ENCODE data around the gene CARNS1.

Gene CARNS1, protein sequence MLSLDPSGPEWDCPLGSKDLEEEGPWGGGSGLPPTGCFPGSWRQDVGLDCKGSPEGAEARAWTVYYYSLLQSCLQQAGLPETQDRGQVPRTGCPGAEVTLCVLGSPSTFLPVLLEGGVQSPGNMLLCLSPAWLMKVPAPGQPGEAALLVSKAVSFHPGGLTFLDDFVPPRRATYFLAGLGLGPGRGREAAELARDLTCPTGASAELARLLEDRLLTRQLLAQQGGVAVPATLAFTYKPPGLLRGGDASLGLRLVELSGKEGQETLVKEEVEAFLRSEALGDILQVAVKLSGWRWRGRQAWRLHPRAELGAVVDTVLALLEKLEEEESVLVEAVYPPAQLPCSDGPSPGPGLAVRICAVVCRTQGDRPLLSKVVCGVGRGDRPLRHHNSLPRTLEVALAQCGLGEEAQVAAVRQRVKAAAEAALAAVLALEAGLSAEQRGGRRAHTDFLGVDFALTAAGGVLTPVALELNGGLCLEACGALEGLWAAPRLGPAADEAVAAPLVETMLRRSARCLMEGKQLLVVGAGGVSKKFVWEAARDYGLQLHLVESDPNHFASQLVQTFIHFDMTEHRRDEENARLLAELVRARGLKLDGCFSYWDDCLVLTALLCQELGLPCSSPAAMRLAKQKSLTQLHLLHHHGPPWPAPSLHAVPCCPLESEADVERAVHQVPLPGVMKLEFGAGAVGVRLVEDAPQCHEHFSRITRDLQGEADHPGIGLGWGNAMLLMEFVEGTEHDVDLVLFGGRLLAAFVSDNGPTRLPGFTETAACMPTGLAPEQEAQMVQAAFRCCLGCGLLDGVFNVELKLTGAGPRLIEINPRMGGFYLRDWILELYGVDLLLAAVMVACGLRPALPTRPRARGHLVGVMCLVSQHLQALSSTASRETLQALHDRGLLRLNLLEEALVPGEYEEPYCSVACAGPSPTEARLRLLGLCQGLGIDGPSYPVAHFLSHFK

DNA sequence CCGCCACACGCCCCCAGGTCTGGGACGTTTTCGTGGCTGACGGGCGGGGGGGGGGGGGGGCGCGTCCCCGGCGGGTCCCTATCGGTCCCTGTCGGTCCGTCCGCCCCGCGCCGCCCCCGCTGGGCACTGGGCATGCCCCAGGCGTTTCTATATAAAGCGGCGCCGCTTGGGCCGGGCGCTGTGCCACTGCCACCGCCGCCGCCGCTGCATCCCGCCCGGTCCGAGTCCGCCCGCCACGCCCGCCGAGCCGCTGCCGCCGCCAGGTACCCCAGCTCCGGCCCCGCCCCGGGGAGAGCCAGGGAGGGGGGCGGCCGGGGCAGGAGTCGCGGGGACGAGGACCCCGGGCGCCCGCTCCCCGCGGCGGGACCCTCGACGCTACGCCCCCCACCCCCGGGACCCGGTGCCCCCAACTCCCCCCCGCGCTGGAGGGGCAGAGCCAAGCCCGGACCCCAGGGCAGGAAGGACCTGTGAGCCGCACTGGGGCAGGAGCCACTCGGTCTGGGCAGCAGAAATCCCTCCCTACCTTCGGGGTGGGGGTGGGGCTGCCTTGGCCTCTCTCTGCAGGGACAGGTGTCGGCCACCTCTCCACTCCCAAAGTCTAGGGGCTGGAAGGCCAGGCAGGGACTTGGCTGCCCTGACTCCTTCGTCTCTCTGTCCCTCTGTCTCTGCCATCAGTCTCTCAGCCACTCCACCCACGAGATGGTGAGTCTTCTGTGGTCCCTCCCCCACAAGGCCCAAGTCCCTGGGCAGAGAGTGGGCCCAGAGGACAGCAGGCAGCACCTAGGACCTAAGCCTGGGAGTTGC, at the start of gene CARNS1:
Gene CARNS1 (plus strand): TSS at position 178 of the 804 bp plus-strand sequence. CDS start 522 bp downstream, at position 700.
- DNase-seq (ENCODE audit: low read depth), result no peak

DNA sequence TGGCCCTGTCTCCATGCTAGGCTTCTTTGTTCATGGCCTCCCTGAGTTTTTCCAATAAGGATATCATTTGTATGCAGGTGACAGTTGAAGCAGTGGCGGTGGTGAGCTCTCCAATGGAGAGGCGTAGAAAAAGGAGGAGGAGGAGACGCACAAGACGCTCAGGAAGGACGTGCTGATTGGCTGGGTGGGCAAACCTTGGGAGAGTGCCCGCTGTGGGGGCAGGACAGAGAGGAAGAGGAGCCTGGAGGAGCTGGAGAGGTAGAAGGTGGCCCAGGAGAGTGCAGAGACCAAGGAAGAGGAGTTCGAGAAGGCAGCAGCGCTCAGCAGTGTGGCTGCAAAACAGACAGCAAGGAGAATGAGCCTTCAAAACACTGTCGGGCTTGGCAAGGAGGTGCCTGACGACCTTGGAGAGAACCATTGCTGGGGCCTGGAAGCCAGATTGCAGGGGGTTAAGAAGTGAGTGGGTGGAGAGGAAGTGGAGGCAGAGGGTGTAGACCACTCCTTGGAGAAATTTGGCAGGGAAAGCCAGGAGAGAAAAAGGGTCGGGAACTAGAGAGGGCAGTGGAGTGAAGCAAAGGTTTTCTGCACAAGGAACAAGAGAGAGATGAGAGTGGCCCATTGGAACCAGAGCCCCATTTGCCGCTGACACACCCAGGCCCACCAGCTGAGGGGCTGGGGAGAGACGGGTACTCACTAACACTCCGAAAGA, 49.6 kb upstream of the CARNS1 start:
- no peak for DNase-seq (ENCODE audit: low read depth)

DNA sequence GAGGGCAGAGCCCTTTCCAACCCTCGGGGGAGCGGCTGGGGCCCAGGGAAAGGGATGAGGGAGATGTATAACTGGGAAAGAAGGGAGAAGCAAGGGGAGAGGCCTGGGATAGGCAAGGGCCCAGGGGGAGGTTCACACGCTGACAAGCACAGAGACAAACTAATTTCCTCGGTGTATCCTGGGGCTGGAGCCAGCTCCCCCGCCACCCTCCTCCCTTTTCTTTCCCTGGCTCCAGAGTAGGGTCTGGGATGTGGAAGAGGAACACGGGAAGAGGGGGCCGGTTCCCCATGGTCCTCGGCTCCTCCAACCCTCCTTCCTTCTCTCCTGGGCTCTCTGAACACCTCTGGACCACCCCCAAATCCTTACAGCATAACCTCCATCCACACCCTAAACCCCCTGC, 48.9 kb upstream of the CARNS1 start:
- DNase-seq (ENCODE audit: low read depth), result no peak

DNA sequence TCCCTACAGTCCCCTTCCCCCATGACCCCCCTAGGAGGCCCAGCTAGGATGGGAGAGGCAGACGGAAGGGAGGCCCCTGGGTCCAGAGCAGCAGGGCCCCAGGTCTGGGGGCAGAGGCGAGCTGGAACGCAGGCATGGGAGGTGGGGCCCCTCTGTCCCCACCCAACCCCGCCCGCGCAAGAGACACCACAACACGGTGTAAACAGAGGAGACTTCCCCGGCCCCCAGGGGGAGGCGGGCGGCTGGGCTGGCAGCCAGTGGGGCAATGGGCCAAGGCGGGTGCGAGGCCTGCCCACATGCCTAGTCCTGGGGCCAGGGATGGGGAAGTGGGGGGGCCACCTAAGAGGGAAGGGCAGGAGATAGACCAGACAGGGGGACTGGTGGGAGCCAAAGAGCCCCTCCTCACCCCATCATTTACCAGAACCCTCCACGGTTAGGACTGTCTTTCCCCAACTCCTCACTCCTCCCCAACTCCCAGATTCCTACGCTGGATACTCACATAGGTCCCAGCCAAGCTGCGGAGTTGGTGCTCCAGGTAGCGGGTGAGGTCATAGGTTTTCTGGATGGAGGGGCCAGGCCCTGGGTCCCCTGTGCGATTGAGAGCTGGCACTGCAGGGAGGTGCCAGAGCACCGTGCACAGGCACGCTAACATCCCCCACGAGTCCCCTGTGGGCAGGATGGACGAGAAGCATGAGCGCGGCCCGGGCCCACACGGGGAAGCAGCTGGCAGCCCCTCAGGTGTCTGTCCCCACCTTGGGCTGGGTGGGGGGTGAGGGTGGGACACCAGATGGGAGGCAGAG, 48.3 kb upstream of the CARNS1 start:
- DNase-seq (ENCODE audit: low read depth), result no peak

DNA sequence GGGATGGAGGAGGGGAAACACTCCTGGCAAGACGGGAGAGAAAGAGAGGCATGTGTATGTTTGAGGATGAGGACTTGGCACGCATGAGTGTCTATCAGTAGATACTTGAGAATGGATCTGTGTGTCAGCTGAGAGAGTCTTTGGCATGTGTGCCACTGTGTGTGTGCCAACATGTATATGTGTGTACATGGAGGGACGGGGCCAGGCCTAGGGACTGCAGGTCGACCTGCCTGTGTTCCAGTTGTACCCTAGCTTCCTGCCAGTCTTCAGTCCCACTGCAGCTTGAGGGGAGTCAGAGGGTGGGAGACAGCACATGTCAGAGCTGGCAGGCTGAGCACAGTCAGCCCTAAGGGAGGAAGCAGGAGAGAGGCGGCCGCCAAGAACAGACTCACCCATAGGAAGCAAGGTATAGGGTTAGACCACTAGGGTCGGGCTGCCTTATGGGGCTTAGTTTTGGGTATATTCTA, 47.7 kb upstream of the CARNS1 start:
- no peak for DNase-seq (ENCODE audit: low read depth)

DNA sequence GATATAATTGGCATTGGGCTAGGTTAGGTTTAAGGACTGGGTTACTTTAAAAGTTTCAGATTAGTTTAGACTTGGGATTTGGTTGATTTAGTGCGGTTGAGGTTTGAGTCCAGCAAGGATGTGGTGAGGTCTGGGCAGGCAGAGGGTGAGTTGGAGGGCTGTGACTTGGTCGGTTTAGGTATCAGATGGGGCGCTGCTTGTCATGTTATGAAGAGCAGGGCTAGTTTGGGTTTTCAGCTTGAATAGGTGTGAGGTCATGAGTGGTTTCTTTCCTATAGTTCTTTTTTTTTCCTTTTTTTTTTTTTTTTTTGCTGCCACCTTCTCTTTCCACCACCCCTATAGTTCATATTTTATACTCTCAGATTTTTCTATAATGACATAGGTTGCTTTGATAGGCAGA, 46.9 kb upstream of the CARNS1 start:
- DNase-seq (ENCODE audit: low read depth), result no peak

DNA sequence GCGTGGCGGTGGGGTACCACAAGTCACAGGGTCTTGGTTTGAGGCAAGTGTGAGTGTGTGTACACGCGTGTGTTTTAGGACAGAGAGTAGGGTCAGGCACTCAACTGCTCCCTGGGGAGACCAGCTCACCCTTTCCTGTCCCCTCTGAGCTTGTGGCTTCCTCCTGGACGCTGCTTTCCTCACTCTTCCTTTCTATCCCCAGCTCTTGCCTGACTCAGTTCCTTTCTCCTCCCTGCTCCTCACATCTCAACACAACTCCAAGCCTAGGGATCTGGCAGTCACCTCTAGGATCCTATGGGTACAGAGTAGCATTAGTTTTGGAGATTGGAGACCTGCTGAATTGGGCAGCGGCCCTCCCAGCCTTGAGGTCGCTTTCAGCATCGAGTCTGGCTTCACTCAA, 46.2 kb upstream of the CARNS1 start:
- DNase-seq (ENCODE audit: low read depth), result no peak

DNA sequence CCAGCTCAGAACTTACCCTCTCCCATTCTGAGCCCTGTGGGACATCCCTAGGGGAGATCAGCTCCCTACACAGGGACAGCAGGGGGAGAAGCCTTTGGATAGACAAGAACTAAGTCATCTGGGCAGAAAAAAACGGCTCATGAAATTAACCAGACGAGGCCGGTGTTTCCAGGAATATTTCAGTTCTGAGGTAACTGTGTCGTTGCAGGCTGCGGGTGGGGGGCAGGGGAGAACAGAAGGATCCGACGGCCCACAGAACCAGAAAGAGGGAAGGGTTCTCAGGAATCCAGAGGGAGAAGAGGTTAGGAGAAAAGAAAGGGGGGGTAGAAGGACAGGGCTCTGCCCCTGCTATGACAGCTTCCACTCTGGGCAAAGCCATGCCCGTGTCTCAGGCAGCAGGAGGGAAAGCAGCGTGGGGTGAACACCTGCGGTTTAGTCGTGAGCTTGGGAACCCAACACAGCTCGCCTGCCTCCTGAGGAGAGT, 45.6 kb upstream of the CARNS1 start:
- DNase-seq (ENCODE audit: low read depth), result no peak

DNA sequence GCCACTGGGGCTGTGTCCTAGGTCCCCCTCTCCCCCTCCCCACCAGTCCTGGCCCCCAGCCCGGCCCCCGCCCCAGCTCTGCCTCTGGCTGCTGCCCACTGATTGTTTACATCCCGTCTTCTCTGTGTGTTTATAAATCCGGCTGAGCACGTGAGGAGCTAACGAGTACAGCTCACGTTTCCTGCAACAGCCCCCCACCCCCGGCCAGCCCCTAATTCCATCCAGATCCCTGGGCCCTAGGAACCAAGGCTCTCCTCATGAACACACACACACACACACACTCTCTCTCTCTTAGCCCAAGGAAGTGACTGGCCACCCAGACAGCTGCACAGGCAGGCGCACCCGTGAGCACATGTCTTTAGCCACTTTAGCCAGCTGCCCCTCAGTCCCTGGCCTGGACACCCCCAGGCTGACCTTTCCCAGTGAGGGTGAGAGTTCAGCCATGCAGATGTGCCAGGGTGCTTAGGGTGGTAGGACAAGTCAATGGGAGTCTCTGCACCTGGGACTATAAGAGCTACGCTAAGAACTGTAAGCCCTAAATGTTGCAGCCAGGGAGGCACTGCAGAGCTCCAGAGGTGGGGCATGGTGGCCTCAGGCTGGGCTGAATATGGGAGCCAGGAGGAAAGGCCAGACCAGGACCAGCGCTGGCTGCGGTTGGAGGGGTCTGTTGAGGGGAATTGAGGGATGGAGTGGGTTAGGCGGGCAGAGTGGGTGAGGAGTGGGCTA, 45.0 kb upstream of the CARNS1 start:
- DNase-seq (ENCODE audit: low read depth), result no peak

DNA sequence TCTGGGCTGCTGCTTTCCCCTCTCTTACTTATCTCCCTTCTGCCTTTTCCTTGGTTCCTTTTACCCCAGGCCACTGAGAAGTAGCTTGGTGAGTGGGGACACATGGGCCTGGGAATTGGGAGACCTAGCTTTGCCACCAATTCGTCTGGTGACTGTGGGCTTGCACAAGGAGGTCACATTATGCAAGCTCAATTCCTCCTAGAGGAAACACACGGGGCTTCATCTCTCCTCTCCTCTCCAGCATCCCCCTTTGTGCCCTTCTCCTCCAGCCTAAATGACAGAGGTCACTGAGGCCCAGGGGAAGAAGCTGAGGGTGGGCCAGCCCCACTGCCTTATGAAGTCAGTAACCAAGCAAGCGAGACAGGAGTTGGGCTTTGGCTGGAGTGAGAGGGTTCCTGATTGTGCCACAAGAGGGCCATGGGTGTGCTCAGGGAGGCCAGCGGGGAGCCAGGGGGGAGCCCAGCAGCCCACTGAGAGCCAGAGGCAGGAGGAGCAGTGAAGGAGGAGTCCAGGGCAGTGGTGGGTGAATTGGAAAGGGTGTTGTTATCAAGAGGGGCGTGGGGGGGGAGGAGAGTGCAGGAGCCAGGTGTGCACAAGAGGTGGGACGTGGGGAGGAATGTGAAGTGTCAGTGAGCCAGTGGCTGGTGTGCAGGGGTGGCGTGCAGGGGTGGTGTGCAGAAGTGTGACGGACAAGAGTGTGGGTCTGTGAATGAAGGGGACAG, 44.1 kb upstream of the CARNS1 start:
- DNase-seq (ENCODE audit: low read depth), result no peak

DNA sequence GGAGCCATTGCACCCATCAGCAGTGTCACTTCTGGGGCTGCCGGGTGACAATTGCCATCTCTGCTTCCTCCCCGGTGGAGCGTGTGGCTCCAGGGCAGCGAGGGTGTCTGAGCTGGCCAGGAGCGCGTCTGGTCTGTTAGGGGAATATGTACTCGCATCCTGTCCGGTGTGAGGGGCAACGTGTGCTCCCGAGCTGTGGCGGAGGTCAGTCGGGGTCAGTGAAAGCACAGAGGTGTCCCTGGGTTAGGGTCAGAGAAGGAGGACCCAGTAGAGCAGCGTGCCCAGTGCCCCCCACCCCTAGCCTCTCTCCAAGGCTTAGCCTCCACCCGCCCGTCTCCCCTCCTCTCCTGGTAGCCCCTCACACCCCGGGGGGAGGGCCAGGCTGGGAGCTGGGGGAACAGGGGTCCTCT, 43.6 kb upstream of the CARNS1 start:
- DNase-seq (ENCODE audit: low read depth), result no peak

DNA sequence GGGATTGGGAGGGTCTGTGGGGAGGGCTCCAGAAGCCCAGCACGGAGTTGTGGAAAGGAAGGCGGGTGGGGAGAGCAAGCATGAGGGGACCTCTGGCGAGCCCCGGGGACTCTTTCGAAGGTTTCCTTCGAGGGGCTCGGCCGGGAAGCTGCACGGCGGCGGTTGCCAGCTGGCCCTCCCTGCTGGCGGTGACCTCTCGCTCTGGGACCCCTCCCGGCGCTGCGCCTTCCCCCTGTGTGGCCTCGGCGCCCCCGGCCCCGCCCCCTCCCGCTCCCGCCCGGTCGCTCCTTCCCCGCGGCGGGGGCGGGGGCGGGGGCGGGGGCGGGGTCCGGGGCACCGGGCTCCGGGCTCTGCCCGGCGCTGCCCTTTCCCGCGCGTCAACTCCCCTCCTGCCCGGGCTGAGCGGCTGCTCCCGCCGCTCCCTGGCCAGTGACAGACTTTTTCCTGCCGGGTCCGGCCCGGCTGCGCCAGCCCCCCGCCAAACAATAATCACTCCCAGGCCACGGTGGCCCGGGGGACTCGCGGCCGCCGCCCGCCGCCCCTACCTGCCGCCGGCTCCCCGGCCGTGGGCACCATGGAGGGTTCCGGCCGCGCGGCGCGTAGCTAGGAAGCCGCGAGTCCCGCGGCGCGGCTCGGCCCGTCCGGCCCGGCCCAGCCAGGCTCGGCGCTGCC, 43.0 kb upstream of the CARNS1 start:
- no peak for DNase-seq (ENCODE audit: low read depth)

DNA sequence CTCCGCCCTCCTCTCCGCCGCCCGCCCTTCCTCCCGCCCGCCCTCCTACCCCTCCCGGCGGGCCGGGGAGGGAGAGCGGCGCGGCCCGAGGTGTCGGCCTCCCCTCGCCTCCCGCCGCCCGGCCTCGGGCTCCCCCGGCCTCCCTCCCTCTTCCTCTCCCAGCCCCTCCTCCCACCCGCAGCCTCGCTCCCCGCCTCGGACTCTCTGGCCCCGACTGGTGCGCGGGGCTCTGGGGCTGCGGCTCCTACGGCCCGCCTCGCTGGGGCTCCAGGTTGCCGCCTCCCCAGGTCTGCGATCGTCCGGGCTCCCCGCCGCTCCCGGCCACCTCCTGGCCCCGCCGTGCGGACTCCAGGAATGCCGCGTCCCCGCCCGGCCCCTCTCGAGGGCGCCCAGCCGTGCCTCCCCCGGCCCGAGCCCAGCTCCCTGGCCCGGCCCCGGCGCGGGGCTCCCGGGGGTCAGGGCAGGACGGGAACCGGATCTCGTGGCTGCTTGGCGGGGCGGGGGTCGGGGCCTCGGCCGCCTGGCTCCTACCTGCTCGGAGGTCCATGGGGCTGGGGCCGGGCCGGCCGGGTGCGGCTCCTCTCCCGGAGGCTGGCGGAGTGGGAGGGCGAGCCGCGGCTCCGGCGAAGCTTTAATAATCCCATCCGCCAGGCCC, 42.4 kb upstream of the CARNS1 start, which contains the start of gene CLCF1:
Gene CLCF1 (minus strand): TSS at position 606 of the 655 bp plus-strand sequence. CDS start 59 bp downstream, at position 547.
- no peak for DNase-seq (ENCODE audit: low read depth)

DNA sequence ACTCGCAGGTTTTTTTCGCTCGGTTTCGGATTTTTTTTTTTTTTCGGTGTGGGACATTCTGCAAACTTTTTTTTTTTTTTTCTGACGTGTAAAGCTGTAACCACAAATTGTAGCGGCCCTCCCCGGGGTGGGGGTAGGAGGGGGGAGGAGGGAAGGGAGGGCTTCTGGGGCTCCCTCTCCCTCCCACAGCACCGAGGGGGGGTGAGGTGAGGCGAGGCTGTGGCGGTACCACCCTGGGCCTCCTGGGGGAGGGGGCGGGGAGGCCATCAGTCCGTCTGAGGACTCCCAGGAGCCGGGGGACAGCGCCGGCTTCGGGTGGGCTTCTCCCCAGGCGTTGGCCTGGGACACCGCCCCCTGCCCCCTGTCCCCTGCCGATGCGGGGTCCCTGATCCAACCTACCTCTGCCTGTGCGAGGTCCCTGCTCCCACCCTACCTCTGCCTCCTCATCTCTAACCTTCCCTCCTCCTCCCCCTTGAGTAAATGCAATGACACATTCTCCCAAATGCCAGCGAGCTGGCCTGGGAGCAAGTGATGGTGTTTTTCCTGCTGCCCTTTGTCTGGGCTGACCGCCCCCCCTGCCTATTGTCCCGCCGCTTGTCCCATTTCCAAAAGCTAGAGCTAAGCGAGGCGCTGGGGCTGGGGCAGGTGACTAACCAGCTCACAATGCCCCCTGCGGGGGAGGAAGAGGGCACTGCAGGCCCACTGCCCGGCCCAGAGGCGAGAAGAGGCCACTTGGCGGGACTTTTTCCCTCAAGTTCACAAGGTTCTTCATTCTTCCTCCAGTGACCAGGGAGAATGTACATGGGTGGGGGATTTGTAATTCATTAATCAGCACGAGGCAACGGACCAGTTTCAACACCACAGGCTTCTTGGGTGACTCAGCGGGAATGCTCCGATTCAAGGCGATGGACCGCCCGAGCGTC, 41.6 kb upstream of the CARNS1 start:
- peak; percentile 74 for DNase-seq (ENCODE audit: low read depth)

DNA sequence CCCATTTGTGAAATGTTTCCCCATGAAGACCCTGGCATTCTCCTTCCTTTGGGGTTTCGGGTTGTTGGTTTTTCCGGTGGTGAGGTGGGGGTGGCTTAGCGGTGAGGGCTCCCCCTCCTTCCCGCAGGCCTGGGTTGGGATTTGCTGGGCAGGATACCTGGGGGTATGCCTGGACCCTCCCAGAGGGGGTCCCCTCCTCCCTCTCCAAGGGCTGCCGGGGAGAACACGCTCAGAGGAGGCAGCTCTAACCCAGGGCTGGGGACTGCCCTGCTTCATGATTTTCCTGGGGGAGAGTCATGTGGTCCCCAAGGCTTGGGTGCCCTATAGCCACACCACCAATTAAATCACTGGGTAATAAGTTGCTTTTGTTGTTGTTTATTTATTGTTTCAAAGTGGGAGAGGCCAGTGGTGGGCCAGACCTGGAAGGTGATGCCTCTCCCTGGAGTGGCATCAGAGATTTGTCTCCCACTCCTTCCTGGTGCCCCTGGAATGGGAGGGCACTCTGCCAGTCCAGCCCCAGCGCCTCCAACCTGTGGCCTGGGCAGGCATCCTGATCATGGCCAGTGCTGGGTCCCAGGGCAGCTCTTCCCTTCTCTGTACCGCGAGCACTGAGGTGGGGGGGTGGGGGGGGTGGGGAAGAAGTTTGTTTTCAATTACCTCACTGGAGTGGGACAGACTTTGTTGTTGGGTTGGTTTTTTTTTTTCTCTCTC, 40.8 kb upstream of the CARNS1 start:
- no peak for DNase-seq (ENCODE audit: low read depth)
